Activated CD4-positive, CD25-positive, alpha-beta regulatory T cell treated with anti-CD3 and anti-CD28 coated beads, Interleukin-2, amount 50 U/mL, for 16 hours (primary cell): ENCODE measurements around the gene CDH13.

ENCODE experiments used
- DNase-seq: peaks from one replicate; pipeline ENCODE4 v3.0.0-alpha.2; 2020; ENCODE audit warnings: low read depth, low spot score

Gene CDH13

GRCh38 chr16:82628088-82628423 lies 1.3 kb downstream of the CDH13 start:
- DNase-seq, result no peak

GRCh38 chr16:82628711-82629110 lies 1.9 kb downstream of the CDH13 start:
- DNase-seq, result no peak

- no peak for DNase-seq
Measured at GRCh38 chr16:82629441-82630027, 2.8 kb downstream of the CDH13 start.

GRCh38 chr16:82630219-82630618 lies 3.5 kb downstream of the CDH13 start:
- no peak for DNase-seq

GRCh38 chr16:82630688-82631087 lies 3.9 kb downstream of the CDH13 start:
- no peak for DNase-seq

- DNase-seq, result no peak
Measured at GRCh38 chr16:82631701-82632685, 5.2 kb downstream of the CDH13 start.

- DNase-seq, result no peak
Measured at GRCh38 chr16:82633964-82634600, 7.3 kb downstream of the CDH13 start.

- no peak for DNase-seq
Measured at GRCh38 chr16:82634955-82635610, 8.3 kb downstream of the CDH13 start.

GRCh38 chr16:82636485-82636884 lies 9.7 kb downstream of the CDH13 start:
- DNase-seq, result no peak

GRCh38 chr16:82636958-82637357 lies 10.2 kb downstream of the CDH13 start:
- no peak for DNase-seq

- DNase-seq, result no peak
Measured at GRCh38 chr16:82638095-82638798, 11.5 kb downstream of the CDH13 start.

- DNase-seq, result no peak
Measured at GRCh38 chr16:82639263-82639662, 12.5 kb downstream of the CDH13 start.

GRCh38 chr16:82639666-82640336 lies 13.0 kb downstream of the CDH13 start:
- DNase-seq, result no peak

GRCh38 chr16:82641336-82641984 lies 14.7 kb downstream of the CDH13 start:
- DNase-seq, result no peak

- DNase-seq, result no peak
Measured at GRCh38 chr16:82643136-82643535, 16.4 kb downstream of the CDH13 start.

- DNase-seq, result no peak
Measured at GRCh38 chr16:82643936-82644630, 17.3 kb downstream of the CDH13 start.

- no peak for DNase-seq
Measured at GRCh38 chr16:82646504-82646903, 19.7 kb downstream of the CDH13 start.

- no peak for DNase-seq
Measured at GRCh38 chr16:82649766-82650165, 23.0 kb downstream of the CDH13 start.

GRCh38 chr16:82650804-82651203 lies 24.0 kb downstream of the CDH13 start:
- DNase-seq, result no peak
